Stimulated activated CD4-positive, alpha-beta T cell treated with anti-CD3 and anti-CD28 coated beads, Interleukin-2, amount 100 ng/mL, for 48 hours (primary cell): ENCODE data around the gene RIC8B.

Experiments
- DNase-seq, 2 donors: peaks; one replicate each; pipeline ENCODE4 v3.0.0-alpha.2; 2020

RIC8B gene

DNA sequence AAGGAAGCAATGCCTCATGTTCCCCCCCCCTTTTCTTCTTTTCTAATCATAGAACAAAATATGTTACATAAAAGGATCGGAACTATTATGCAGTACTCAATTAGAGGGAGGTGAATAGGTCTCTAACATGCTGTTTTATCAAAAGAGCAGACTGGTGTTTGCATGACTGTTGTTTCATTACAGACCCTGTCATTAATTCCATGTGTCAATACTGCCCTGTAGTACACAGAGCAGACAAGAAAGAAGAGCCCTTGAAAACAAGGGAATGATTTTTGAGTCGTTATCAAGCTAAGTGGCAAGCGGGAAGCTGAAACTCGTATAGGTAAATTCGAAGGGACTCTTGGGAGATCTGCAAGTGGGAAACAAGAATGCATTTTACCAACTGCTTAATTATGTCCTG is 104.3 kb downstream of the RIC8B start:
- no peak for DNase-seq

DNA sequence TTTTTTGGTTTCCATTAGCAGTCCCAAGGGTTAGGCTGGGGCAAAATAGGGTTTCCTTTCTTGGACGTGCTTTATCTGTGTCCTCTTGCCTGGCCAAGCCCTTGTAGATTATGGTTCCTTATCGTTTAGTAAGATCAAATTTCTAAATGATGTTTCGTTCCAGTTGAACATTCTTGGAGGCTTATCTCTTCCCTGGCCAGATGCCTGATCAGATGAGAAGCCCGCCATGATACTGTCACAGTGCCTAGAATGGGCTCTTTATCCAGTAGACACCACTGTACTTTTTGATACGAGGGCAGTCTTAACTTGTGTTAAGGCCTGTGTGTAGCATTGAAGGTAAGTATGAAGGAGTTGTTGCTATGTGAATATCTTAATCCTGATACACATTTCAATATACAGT is 105.1 kb downstream of the RIC8B start:
- DNase-seq: no peak

DNA sequence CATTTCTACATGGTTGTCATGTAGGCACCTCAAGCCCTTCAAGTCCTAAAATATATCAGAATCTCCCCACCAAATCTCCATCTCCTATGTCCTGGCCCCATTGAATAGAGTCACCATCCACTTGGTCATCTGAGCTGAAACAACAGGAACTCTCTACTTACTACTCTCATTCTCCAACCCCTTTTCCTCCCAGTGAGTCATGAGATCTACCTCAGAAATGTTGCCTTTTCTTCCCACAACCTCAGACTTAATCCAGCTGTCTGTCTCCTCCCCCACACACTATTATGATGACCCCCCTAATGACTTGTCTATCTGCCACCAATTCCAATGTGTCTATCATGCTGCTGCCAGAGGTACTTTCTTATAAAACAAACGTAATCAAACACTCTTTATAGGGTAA is 108.9 kb downstream of the RIC8B start:
- DNase-seq: no peak

DNA sequence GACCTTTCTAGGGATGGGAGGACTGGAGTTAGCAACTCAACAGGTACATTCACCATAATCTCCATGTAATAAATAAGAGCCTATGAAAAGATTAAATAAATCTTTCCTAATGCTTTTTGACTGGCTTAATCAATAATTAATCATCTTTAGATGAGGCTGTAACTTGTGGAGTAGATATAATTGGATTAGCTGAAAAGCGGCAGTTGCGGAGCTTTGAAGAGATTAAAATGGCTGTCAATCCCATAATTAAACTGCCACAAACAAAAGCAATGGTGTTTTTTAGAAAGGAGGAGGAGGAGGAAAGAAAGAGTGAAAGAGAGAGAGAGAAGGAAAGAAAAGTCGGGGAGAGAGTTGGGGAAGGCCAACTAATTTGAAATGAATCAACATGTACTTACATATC is 110.5 kb downstream of the RIC8B start:
- DNase-seq: no peak

DNA sequence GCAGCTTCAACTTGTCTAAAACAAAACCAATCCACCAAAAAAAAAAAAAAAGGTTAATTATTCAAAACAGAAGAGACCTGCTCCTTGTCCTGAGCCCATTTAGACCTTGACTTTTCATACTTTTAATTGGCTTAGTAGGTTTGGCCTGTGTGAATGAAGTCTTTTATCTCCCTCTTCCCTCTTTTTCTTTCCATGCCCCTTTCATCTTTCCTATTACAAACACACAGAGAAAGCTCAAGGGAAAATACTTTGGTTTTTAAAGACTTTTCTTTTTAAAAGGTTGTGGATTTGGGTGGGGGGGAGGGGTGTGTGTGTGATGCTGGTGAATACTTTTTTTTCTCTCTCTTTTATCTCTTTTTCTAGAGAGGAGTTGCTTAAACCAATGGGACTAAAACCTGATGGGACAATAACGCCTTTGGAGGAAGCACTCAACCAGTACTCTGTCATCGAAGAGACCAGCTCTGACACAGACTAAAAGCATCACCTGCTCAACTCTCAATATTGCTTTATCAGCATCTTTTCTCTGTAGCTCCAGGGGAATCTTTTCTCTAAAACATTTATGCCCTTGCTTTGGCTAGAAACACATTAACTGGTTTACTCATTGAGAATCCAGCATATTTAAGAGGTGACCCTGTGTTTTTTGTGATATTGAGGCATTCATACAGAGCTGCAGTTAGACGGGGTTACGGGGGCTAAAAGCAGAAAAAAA is 111.2 kb downstream of the RIC8B start:
- DNase-seq: no peak

DNA sequence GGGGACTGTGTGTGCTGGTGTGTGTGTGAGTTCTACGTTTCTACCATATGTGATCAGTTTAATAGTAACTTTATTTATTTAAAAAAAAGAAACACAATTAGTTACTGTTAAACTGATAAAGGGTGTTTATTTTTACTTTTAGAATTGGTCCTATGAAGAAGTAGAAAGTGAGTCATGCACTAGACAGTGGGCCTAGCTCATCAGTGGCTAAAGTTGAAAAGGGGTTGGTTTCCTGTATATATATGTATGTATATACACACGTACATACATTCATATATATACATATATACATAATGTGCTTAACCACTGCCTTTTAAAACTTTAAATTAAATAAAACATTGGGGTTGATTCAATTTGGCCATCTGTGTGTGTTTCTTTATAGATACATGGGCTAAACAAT is 112.5 kb downstream of the RIC8B start:
- no peak for DNase-seq

DNA sequence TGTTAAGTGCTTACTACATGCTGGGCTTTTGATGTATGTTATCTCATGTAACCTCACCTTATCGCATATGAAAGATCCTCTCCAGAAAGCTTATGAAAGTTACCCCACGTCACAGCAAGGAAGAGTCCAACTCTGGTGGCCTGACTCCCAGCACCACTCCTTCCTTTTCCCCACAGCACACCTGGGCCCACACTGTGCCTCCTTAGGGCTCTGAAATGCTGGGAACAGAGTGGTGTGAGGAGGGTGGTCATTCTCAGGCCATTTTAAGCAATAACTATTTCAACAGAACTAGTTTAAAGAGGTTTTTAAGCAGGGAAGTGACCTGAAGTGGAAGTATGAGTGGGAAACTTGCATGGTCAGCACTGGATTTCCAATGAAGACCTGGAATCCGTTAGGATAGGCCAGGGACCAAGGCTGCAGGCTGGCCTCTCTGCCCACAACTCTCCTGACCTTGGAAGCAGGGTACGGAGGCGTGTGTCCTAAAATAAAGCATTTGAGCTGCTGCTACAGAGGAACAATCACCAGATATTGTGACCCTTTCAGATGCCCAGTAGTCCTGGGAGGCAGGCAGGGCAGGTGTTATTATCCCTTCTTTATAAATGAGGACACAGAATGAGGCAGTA is 114.0 kb downstream of the RIC8B start:
- no peak for DNase-seq

DNA sequence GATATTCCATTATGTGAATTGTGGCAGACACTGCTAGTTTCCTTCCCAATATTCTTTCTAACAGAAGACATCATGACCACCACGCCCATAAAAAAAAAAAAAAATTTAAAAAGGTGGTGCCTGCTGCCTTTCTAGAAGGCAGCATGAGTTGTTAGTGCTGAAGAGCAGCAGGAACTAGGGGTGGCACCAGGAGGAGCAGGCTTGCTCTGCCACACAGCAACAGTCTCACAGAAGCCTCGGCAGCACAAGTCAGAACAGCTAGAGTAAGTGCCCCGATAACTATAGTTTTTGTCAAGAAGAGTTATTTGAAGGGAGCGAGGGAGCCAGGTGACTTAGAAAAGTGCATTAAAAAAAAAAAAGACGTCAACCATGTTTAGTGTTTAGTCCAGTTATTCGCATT is 114.8 kb downstream of the RIC8B start:
- no peak for DNase-seq

DNA sequence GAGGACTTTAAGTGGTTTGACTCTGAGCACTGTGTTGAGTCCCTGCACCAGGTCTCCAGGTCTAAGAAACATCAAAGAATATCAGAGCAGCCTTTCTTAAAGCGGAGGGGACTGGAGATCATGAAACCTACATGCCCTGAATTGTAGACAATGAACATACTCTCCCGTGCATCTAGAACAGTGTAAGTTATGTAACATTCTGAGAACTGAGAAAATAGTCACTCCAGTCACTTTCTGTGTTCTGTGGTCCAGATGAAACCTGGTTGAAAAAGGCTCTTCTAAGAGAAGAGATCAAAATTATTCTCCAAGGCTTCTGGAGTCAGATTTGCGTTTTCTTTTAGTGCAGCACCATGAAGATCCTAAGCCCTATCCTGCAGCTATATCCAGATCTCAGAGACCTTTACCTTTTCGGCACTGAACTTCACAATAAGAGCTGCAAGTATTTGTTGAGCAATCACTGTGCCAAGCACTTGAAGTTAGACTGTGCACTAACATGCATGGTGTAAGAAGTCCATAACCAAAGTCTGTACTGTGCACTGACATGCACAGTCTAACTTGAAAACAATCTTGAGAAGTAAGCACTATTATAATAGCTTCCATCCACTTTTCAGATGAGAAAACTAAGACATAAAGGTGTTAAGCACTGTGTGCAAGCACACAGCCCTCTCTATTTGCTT is 115.6 kb downstream of the RIC8B start:
- DNase-seq: no peak

DNA sequence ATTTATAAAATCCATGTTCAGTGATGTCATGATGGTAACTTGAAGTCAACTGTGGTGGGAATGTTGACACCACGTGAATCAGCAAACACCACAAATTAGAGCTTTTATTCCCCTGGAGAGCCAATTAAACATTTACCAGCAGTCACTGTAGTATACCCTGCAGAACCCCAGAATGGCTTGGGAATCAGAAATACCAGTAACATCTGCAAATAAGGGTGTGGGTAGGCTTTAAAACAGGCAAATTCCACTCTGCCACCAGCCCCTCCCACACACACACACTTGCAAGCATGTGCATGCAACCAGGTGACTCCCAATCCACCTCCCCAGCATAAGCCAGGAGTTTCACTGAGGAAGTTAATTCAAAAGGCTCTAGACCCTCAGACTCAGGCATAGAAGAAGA is 117.6 kb downstream of the RIC8B start:
- DNase-seq: no peak

DNA sequence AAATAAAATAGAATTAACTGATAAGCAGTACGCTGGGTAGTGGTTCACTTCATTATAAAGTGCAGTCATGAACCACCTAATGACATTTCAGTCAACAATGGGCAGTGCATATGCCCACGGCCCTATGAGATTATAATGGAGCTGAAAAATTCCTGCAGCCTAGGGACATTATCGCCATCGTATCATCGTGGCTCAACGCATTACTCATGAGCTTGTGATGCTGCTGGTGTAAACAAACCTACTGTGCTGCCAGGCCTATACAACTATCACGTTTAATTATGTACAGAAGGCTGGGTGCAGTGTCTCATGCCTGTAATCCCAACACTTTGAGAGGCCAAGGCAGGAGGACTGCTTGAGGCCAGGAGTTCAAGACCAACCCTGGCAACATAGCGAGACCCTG is 119.0 kb downstream of the RIC8B start:
- no peak for DNase-seq

DNA sequence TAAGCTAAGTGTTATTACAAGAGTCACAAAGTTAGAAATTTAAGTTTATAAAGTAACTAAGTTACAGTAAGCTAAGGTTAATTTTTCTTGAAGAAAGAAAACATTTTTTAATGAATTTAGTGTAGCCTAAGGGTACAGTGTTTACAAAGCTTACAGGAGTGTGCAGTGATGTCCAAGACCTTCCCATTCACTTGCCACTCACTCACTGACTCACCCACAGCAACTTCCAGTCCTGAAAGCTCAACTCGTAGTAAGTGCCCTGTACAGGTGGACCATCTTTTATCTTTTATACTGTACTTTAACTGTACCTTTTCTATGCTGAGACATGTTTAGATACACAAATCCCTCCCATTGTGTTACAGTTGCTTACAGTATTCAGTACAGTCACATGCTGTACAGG is 120.3 kb downstream of the RIC8B start:
- DNase-seq: no peak

DNA sequence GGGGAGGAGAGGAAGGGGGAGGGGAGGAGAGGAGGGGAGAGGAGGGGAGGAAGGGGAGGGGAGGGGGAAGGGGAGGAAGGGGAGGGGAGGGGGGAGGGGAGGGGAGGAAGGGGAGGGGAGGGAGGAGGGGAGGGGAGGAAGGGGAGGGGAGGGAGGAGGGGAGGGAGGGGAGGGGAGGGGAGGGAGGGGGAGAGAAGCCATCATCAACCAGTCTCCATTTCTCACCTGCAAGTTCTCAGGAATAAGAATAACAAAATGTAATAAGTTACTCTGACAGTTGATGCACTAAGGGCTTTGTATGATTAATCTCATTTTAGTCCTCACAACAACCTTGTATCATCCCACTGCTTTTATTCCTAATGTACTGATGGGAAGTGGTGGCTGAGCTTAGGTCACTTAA is 122.1 kb downstream of the RIC8B start:
- DNase-seq: no peak

DNA sequence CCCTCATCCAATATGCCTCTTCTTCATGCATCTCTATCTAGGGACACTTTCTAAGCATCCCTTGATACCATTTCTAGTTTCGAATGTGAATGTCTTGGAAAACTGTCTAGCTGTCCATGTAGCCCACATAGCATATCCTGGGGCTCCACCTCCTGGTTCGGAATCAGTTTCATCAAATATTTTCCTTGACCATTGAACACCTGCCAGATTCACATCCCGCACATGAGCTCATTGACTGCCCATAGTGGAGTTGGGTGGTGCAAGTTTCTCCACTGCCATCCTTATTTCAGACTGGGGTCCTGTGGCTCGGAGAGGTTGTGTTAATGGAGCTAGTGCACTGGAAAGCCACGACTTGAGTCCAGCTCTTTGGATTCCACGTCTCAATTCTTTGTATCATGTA is 122.6 kb downstream of the RIC8B start:
- DNase-seq: no peak

DNA sequence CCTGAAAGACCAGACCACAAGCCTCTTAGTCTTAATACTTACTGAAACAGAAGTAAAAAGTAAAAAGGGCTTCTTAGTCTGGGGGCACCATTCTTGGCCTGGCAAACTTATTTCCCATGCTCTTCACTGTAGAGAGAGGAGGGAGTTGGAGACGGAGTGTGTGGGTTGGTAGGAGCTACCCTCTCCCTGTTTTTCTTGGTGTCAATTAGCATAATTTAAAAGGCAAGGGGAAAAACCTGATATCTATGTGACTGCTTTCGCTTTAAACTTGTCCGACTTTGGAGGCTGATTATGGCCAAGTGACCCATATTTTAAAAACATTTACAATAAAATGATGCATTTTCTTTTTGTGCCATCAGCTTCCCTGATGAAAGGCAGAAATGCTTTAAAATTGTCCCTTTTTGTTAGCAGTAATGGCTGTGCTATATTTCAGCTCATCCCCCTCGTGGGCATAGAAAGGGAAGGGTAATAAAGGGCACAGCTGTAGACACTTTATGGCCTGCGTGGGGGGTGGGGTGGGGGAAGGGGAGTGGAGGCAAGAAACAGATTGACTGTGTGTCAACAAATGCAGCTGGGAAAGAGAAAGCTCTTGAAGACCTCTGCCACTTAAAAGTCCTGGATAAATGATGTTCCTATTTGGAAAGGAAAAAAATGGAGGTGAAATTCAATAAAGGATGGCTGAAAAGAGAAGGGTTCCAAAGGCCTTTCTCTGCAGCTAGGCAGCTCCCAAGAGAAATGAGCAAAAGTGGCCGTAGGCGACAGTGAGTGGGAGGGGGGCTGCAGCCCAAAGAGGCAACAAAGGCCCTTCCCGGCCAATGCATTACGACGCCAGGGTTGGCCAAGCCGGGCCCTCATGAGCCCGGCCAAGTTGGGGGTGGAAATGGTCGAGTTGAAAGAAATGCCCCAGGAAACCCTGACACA is 123.8 kb downstream of the RIC8B start:
- DNase-seq: no peak

DNA sequence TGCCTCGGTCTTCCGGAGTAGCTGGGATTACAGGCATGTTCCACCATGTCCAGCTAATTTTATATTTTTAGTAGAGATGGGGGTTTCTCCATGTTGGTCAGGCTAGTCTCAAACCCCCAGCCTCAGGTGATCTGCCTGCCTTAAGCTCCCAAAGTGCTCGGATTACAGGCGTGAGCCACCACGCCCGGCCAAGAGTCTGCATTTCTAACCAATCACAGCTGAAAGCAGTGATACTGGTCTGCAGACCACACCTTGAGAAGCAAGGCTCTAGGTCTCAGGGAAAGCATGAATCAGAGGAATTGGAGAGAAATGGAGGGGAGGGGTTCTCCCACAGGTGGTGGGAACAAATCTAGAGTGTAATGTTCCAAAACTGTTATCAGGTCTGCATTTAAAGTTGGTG is 126.1 kb downstream of the RIC8B start:
- DNase-seq: no peak

DNA sequence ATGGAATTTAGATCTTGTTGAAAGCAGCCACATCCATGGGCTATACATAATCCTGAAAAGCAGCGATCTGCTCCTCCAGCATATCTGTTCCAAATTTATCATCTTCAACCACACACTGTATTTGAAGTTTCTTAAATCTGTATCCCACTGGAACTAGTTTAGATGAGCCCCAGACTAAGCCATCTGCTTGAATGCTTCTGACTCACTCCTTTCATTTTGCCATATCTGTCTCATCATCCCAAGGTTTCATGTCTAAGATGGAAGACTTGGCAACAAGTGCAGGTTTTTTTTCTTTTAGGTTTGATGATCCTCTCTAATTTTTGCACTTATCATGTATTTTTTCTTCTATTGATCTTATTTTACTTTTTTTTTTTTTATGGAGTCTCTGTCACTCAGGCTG is 126.8 kb downstream of the RIC8B start:
- no peak for DNase-seq

DNA sequence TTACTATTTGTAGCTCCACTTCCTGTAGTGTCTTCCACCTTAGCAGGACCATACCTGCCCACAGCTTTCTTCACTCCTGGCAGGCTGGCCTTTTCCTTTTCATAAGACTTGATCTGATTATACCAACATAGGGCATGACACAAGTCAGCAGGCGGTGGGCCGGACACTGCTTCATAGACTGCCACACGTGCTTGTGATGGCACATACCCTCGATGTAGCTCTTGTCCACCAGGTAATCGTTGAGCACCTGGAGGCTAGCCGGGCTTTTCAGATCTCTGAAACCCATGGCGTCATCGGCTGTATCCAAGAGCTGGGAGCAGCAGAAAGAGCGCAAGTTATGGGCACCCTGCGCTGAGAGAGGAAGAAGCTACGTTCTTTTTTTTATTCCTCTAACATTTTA is 127.6 kb downstream of the RIC8B start:
- no peak for DNase-seq

DNA sequence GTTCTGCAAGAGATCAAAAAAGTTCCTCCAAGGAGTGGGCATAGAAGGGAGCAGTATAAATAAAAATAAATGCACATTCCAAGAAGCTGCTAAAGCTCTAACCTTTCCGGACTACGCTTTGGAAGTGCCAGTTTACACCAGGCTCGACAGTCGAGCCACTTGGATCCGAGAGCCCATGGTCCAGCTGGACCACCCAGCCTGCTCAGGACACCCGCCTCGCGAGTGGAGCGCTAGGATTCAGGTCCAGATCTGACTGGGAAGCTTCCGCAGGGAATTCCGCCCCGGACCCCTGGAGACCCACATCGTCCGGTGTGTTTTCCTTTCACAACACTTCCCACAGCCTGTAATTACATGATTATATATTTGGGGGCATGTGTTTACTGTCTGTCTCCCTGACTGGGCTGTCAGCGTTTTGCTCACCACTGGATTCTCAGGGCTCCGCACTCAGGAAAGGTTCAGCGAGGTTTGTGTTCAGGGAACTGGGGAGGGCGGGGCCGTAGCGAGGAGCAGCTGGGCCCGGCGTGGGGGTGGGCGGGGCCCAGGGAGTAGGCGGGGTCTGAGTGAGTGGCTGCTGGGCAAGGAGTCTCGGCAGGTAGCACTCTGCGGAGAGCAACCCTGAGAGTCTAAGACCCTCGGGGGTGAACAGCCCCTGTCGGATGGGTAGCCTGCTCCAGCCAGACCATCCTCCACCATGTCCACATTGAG is 128.9 kb downstream of the RIC8B start:
- DNase-seq: peak; percentile 65 to 74

DNA sequence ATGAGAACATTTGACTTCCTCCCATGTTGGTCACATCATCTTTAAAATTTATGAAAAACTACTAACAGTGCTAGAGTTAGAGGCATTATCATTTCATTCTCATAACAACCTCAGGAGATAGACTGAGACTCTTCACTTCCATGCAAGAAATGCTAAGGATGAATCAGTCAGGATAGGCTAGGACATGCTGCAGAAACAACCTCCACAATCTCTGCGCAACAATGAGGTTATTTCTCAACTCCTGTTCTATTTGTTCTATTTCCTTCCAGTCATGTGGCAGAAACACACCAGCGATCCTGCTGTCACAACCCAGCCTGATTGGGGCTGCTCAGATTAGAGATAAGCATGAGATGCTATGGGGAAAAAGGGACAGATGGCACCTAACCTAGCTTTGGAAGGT is 132.2 kb downstream of the RIC8B start:
- DNase-seq: no peak

DNA sequence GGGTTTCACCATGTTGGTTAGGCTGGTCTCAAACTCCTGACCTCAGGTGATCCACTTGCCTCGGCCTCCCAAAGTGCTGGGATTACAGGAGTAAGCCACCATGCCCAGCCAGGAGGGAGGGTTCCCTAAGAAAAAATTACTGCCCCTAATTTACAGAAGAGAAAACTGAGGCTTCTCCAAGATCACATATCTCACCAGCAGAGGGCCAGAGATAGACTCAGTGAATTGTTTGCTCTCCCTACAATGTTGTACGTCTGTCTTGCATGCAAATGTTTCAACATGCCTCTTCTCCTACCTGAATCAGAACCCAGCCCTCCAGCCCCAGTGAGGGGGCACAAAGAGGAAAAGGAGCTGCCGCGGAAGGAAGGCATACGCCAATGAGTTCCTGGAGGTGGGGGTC is 132.9 kb downstream of the RIC8B start:
- DNase-seq: no peak

DNA sequence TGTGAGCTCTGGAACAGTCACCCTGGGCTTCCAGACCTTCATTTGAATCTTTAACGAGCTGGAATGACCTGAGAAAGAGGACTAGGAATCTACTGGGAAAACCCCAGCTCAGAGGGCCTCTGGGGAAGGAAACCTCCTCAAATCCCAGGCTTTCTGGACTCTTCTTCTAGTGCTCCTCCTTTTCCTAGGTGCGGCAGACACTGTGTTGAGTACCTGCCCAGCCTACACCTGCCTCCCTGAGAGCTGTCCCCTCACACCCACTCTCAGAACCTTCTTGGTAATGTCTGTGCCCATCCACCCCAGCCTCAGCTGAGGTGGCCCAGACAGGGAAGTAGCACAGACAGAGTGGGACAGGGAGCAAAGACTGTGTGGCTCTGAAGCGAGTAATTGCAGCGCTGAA is 133.4 kb downstream of the RIC8B start:
- DNase-seq: no peak

DNA sequence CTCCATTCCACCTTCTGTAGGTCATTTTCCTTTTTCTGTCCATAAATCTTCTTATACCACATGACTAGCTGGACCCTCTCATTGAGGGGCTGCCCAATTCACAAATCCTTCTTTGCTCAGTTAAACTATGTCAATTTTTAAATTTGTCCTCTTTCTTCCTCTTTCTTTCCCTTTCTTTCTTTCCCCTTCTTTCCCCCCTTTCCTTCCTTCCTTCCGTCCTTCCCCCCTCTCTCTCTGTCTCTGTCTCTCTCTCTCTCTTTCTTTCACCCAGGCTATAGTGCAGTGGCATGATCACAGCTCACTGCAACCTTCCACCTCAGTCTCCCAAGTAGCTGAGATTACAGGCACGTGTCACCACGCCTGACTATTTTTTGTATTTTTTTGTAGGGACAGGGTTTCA is 134.1 kb downstream of the RIC8B start:
- no peak for DNase-seq
